K562 (cell line): ENCODE measurements around the gene ART4. TPM values are rescaled to one million over a fixed set of nuclear protein-coding genes. Genes with fewer than 3 reads are reported as not detected.
A peak's percentile ranks its signal among the peaks of the same experiment; 100 is the strongest.

ENCODE experiments used
- ARHGAP35 ChIP-seq: fragments of 450-650 bp; IDR thresholded peaks from 2 replicates; pipeline ENCODE4 v1.6.1; 2018; ENCODE audit not compliant: partially characterized antibody
- ARID3B ChIP-seq: fragments of 250-450 bp; sonication (Bioruptor Pico); IDR thresholded peaks from 2 replicates; pipeline ENCODE4 v1.4.0; 2020; ENCODE audit warnings: borderline replicate concordance
- MYC ChIP-seq, 2 experiments: fragments of 250-450 bp in 1 of 2; sonication (Bioruptor Pico) in 1 of 2; IDR thresholded peaks; 2 replicates each; pipeline versions ENCODE4 v1.5.1 to v1.6.1; 2012 to 2021; ENCODE audit warnings: low read depth in 2 of 2, borderline replicate concordance in 1 of 2, improper control_type of control experiment in 1 of 2, low read length in 1 of 2, mild to moderate bottlenecking in 1 of 2, moderate library complexity in 1 of 2
- NCOA1 ChIP-seq: fragments of 450-650 bp; IDR thresholded peaks from 2 replicates; pipeline ENCODE4 v1.6.1; 2016; ENCODE audit warnings: low read depth
- NR1H2 ChIP-seq: sonication (generic); formaldehyde crosslinking; IDR thresholded peaks from 2 replicates; pipeline ENCODE4 v1.4.0; 2020; ENCODE audit warnings: mild to moderate bottlenecking, missing genetic modification reagents
- NR2C1 ChIP-seq, 2 experiments: fragments of 450-650 bp; IDR thresholded peaks; 2 replicates each; pipeline ENCODE4 v1.6.1; 2017; ENCODE audit warnings: mild to moderate bottlenecking in 2 of 2, antibody characterized with exemption in 1 of 2, inconsistent platforms in 1 of 2, missing compliant biosample characterization in 1 of 2, missing genetic modification characterization in 1 of 2
- PHF8 ChIP-seq: fragments of 200-600 bp; sonication (generic); IDR thresholded peaks from 2 replicates; pipeline ENCODE4 v1.6.1; 2012; ENCODE audit warnings: mixed run types, mild to moderate bottlenecking, inconsistent platforms, low read length, moderate library complexity, borderline replicate concordance
- PREB ChIP-seq: sonication (generic); formaldehyde crosslinking; IDR thresholded peaks from 2 replicates; pipeline ENCODE4 v1.8.1; 2023; ENCODE audit warnings: mild to moderate bottlenecking, missing genetic modification reagents
- RFX7 ChIP-seq: fragments of 250-450 bp; sonication (Bioruptor Pico); IDR thresholded peaks from 2 replicates; pipeline ENCODE4 v1.5.1; 2021; ENCODE audit warnings: mild to moderate bottlenecking
- SIN3B ChIP-seq: fragments of 450-650 bp; IDR thresholded peaks from 2 replicates; pipeline ENCODE4 v1.6.1; 2017; ENCODE audit warnings: low read depth, mild to moderate bottlenecking, moderate library complexity
- U2AF1 ChIP-seq: fragments of 200-400 bp; formaldehyde crosslinking; optimal IDR thresholded peaks from 2 replicates; pipeline ENCODE3; 2017; ENCODE audit warnings: mild to moderate bottlenecking, low read depth, low read length, moderate library complexity
- ZNF140 ChIP-seq: fragments of 250-450 bp; sonication (Bioruptor Pico); IDR thresholded peaks from 2 replicates; pipeline ENCODE4 v1.8.0; 2021; ENCODE audit warnings: moderate library complexity, mild to moderate bottlenecking, inconsistent platforms
- ZNF24 ChIP-seq: fragments of 450-650 bp; IDR thresholded peaks from 2 replicates; pipeline ENCODE4 v1.6.1; 2016
- ZNF3 ChIP-seq: fragments of 250-450 bp; sonication (Bioruptor Pico); IDR thresholded peaks from 2 replicates; pipeline ENCODE4 v1.5.0; 2021; ENCODE audit warnings: mild to moderate bottlenecking, moderate library complexity
- polyA plus RNA-seq, 8 experiments: library from polyadenylated mRNA; depleted of rRNA in 4 of 8; stranded (reverse) in 5 of 8; unstranded in 3 of 8; fragments of >200 nt; fragmentation: Nextera tagmentation in 2 of 8; fragmentation: Illumina TruSeq in 1 of 8; extraction: Ambion mirVana in 2 of 8; extraction: Trizol in 1 of 8; gene quantifications; 2 replicates each; pipeline versions ENCODE4 v1.2.1 to v1.2.3, GENCODE V29; 2011 to 2014; ENCODE audit warnings: inconsistent platforms in 1 of 8, missing spikeins in 1 of 8
- total RNA-seq, 7 experiments: library from RNA; depleted of rRNA in 6 of 7; stranded (reverse); fragments of >200 nt in 6 of 7; fragmentation: Illumina TruSeq in 2 of 7; extraction: Trizol in 2 of 7; gene quantifications; 2 replicates each; pipeline versions ENCODE4 v1.2.1 to v1.2.3, GENCODE V29; 2011 to 2021; ENCODE audit warnings: low replicate concordance in 1 of 7
- TF ChIP-seq, protein P1 (sequence below): sonication (generic); formaldehyde crosslinking; IDR thresholded peaks from 2 replicates; pipeline ENCODE4 v1.8.0; 2022; ENCODE audit warnings: mild to moderate bottlenecking, missing genetic modification reagents
- TF ChIP-seq, protein P2 (sequence below): fragments of 450-650 bp; formaldehyde crosslinking; IDR thresholded peaks from 2 replicates; pipeline ENCODE4 v1.4.0; 2020; ENCODE audit warnings: mild to moderate bottlenecking, moderate library complexity
- TF ChIP-seq, protein P3 (sequence below): fragments of 450-650 bp; IDR thresholded peaks from 2 replicates; pipeline ENCODE4 v1.6.1; 2016
- TF ChIP-seq, protein P4 (sequence below), 3 experiments: fragments of 200-800 bp in 1 of 3; sonication (Bioruptor generic) in 1 of 3; sonication (generic) in 1 of 3; formaldehyde crosslinking in 1 of 3; IDR thresholded peaks; 2 replicates each; pipeline versions ENCODE4 v1.6.1 to v1.8.0; 2016 to 2022; ENCODE audit warnings: mild to moderate bottlenecking in 2 of 3, missing compliant biosample characterization in 2 of 3, missing genetic modification characterization in 2 of 3, missing genetic modification reagents in 1 of 3

The ART4 gene
- total and polyA plus RNA-seq, 9 of the 15 experiments (the other 6 are each of a cell fraction or from before 2014, with no cell fraction given): 0.07 TPM; not detected in 8

DNA sequence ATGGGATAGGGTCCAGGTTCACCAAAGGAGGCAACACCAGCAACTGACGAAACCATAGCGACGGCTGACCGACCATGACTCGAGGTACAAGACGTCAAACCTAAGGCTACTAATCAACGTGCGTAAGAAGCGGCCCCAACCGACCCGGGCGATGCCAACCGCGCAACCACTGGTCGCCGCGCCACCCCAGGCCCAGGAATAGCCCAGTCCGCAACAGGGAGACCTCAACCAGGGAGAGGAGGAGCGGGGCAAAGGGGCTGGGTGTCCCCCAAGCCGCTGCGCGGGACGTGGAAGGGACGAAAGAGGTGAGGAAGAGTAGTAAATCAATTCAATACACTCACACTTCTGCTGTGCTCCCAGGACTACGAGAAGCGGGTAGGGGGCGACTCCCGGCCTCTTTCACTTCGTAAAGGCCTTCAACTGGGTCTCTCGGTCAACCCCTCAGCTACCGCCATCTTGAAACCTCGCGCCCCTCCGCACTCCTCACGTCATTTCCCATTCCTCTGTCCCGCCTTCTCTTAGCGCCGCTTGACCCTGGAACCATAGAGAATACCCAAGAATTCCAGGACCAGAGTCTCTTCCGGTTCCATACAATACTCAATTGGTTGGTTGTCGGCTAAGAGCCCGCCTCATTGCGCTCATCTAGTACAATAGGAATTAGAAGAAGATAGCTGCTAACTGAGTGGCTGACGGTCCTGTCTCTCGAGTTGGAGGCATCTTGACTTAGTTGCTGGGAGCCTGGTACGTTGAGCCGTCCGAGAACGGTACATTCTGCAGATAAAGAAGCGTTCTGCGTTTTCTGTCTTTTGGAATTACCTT is 40.1 kb downstream of the ART4 start, which contains the start of the genes C12orf60 and WBP11 (continued):
- TF ChIP-seq, protein P1, sequence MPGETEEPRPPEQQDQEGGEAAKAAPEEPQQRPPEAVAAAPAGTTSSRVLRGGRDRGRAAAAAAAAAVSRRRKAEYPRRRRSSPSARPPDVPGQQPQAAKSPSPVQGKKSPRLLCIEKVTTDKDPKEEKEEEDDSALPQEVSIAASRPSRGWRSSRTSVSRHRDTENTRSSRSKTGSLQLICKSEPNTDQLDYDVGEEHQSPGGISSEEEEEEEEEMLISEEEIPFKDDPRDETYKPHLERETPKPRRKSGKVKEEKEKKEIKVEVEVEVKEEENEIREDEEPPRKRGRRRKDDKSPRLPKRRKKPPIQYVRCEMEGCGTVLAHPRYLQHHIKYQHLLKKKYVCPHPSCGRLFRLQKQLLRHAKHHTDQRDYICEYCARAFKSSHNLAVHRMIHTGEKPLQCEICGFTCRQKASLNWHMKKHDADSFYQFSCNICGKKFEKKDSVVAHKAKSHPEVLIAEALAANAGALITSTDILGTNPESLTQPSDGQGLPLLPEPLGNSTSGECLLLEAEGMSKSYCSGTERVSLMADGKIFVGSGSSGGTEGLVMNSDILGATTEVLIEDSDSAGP (CRISPR knock-in tag): no peak
- TF ChIP-seq U2AF1: no peak
- no peak for TF ChIP-seq ARHGAP35
- no peak for TF ChIP-seq NR1H2 (CRISPR knock-in tag)
- TF ChIP-seq NR2C1 (IDR thresholded peaks at IDR 0.05): peak; percentile 85
- peak; percentile 87 for TF ChIP-seq NR2C1 (tag; IDR thresholded peaks at IDR 0.05)
- TF ChIP-seq NCOA1: no peak
- no peak for TF ChIP-seq ZNF3 (CRISPR knock-in tag)
- no peak for TF ChIP-seq ZNF140 (CRISPR knock-in tag)
- TF ChIP-seq PHF8: peak; percentile 79; the same call in 1 of the 2 replicates
- no peak for TF ChIP-seq ZNF24
- no peak; the same call in 1 of the 2 replicates for TF ChIP-seq MYC (IDR thresholded peaks at IDR 0.05; ENCODE audit: low read depth, low read length)
- no peak for TF ChIP-seq MYC (CRISPR knock-in tag; IDR thresholded peaks at IDR 0.05; ENCODE audit: borderline replicate concordance, low read depth)
- TF ChIP-seq ARID3B (CRISPR knock-in tag): no peak
- TF ChIP-seq, protein P2, sequence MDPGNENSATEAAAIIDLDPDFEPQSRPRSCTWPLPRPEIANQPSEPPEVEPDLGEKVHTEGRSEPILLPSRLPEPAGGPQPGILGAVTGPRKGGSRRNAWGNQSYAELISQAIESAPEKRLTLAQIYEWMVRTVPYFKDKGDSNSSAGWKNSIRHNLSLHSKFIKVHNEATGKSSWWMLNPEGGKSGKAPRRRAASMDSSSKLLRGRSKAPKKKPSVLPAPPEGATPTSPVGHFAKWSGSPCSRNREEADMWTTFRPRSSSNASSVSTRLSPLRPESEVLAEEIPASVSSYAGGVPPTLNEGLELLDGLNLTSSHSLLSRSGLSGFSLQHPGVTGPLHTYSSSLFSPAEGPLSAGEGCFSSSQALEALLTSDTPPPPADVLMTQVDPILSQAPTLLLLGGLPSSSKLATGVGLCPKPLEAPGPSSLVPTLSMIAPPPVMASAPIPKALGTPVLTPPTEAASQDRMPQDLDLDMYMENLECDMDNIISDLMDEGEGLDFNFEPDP (CRISPR knock-in tag): no peak
- no peak for TF ChIP-seq RFX7
- TF ChIP-seq, protein P3, sequence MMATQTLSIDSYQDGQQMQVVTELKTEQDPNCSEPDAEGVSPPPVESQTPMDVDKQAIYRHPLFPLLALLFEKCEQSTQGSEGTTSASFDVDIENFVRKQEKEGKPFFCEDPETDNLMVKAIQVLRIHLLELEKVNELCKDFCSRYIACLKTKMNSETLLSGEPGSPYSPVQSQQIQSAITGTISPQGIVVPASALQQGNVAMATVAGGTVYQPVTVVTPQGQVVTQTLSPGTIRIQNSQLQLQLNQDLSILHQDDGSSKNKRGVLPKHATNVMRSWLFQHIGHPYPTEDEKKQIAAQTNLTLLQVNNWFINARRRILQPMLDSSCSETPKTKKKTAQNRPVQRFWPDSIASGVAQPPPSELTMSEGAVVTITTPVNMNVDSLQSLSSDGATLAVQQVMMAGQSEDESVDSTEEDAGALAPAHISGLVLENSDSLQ: peak; percentile 99
- no peak for TF ChIP-seq PREB (CRISPR knock-in tag)
- TF ChIP-seq, protein P4, sequence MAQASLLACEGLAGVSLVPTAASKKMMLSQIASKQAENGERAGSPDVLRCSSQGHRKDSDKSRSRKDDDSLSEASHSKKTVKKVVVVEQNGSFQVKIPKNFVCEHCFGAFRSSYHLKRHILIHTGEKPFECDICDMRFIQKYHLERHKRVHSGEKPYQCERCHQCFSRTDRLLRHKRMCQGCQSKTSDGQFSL (CRISPR knock-in tag; IDR thresholded peaks at IDR 0.05): no peak
- TF ChIP-seq, protein P4 (tag; IDR thresholded peaks at IDR 0.05): no peak
- TF ChIP-seq SIN3B: peak; percentile 45; the same call in 1 of the 2 replicates
